ENCODE measurements around the gene LRIG1. TPM values are rescaled to one million over a fixed set of nuclear protein-coding genes. Genes with fewer than 3 reads are reported as not detected.
A peak's percentile ranks its signal among the peaks of the same experiment; 100 is the strongest.

The LRIG1 gene
- total and polyA plus RNA-seq, 9 of the 15 experiments (the other 6 are each of a cell fraction or from before 2014, with no cell fraction given): 0.05 to 0.38 (median 0.13) TPM; not detected in 3

GRCh38 chr3:66493458-66494099 lies 7.2 kb downstream of the LRIG1 start:
- Histone ChIP-seq H2AFZ (ENCODE audit: low read depth, low read length) (no peak overlapping the region), H3K27ac (ENCODE audit: extremely low read depth, low read depth, low read length) (no peak overlapping the region), H3K27me3 (ENCODE audit: control insufficient read depth in 2 of 2, insufficient read depth in 2 of 2, low read length in 2 of 2) (peaks cover 0 to 3% of the 10 kb centered on the region in 2 experiments; a peak in 1 of 5 replicates), H3K36me3 (ENCODE audit: control insufficient read depth, insufficient read depth, low read length) (no peaks in the 10 kb centered on the region), H3K4me3 (no peak overlapping the region), H3K4me1 (replicated peaks in 1 of 2; ENCODE audit: control insufficient read depth in 2 of 2, insufficient read depth in 2 of 2, low read length in 2 of 2) (no peaks in the 10 kb centered on the region), H3K9ac (ENCODE audit: insufficient read depth in 1 of 2, low read depth in 2 of 2, low read length in 2 of 2) (no peak overlapping the region), H4K20me1 (replicated peaks; ENCODE audit: control insufficient read depth, insufficient read depth, low read length) (no peaks in the 10 kb centered on the region), H3K9me3 (replicated peaks; ENCODE audit: control insufficient read depth, insufficient read depth, low read depth, low read length) (no peaks in the 10 kb centered on the region), H3K79me2 (ENCODE audit: control insufficient read depth, insufficient read depth, low read length) (no peaks in the 10 kb centered on the region), H3K4me2 (ENCODE audit: insufficient read depth, low read length) (no peak overlapping the region), H3K9me1 (ENCODE audit: control insufficient read depth, insufficient read depth, low read length) (no peaks in the 10 kb centered on the region)
- TF ChIP-seq POLR2G (IDR thresholded peaks at IDR 0.05; ENCODE audit: low read depth, low read length): no peak
- TF ChIP-seq ZNF512 (tag; IDR thresholded peaks at IDR 0.05): peak; percentile 76
- ATAC-seq: no peak
- ChIA-PET CTCF (ENCODE audit: low intra/inter-chr PET ratio) (no interaction called here), POLR2A (no interaction called here)
- BruUV-seq (replicated peaks): no TSS peak
- 0% methylated on average over 3 of the region's 5 CpGs for WGBS (ENCODE audit: insufficient coverage, low coverage, missing lambda C conversion rate)
- FAIRE-seq: no peak
- no peak for DNase-seq (ENCODE audit: extremely low read depth in 1 of 4, low spot score in 3 of 4)
- intact Hi-C loops (cut with micrococcal nuclease) (no loop called here), in situ Hi-C loops (cut with MboI) (no loop called here)

GRCh38 chr3:66492672-66493071 lies 8.2 kb downstream of the LRIG1 start:
- no peaks in the 10 kb centered on the region for H3K4me1 ChIP-seq (replicated peaks in 1 of 2; ENCODE audit: control insufficient read depth in 2 of 2, insufficient read depth in 2 of 2, low read length in 2 of 2)
- no peak overlapping the region for H3K9ac ChIP-seq (ENCODE audit: insufficient read depth in 1 of 2, low read depth in 2 of 2, low read length in 2 of 2)
- no peak overlapping the region for H3K4me3 ChIP-seq
- no peaks in the 10 kb centered on the region for H3K79me2 ChIP-seq (ENCODE audit: control insufficient read depth, insufficient read depth, low read length)
- no peak overlapping the region for H2AFZ ChIP-seq (ENCODE audit: low read depth, low read length)
- no peak for FAIRE-seq
- H3K36me3 ChIP-seq (ENCODE audit: control insufficient read depth, insufficient read depth, low read length): no peaks in the 10 kb centered on the region
- DNase-seq (ENCODE audit: extremely low read depth in 1 of 4, low spot score in 3 of 4): no peak
- no peak overlapping the region for H3K4me2 ChIP-seq (ENCODE audit: insufficient read depth, low read length)
- TF ChIP-seq ESRRA (IDR thresholded peaks at IDR 0.05; ENCODE audit: borderline replicate concordance, low read depth) (no peak), TCF7 (IDR thresholded peaks at IDR 0.05; ENCODE audit: borderline replicate concordance) (no peak)
- no peak for ATAC-seq
- no peaks in the 10 kb centered on the region for H3K9me1 ChIP-seq (ENCODE audit: control insufficient read depth, insufficient read depth, low read length)
- peaks cover 0 to 3% of the 10 kb centered on the region in 2 experiments; a peak in 1 of 5 replicates for H3K27me3 ChIP-seq (ENCODE audit: control insufficient read depth in 2 of 2, insufficient read depth in 2 of 2, low read length in 2 of 2)
- CTCF ChIA-PET (ENCODE audit: low intra/inter-chr PET ratio): no interaction called here
- intact Hi-C loops (cut with micrococcal nuclease) (no loop called here), in situ Hi-C loops (cut with MboI) (no loop called here)
- WGBS (ENCODE audit: insufficient coverage, low coverage, missing lambda C conversion rate): 0% methylated on average over 7 of the region's 7 CpGs
- BruUV-seq (replicated peaks): no TSS peak
- H3K9me3 ChIP-seq (replicated peaks; ENCODE audit: control insufficient read depth, insufficient read depth, low read depth, low read length): no peaks in the 10 kb centered on the region
- no peak overlapping the region for H3K27ac ChIP-seq (ENCODE audit: extremely low read depth, low read depth, low read length)
- POLR2A ChIA-PET: no interaction called here
- no peaks in the 10 kb centered on the region for H4K20me1 ChIP-seq (replicated peaks; ENCODE audit: control insufficient read depth, insufficient read depth, low read length)
